HCT116 (cell line): Measurements from ENCODE around the gene CETP. TPM values are rescaled to one million over a fixed set of nuclear protein-coding genes. Genes with fewer than 3 reads are reported as not detected.

Experiments used
- ATAC-seq: fragments of 200-7000 bp; cut with Tn5 transposase; 2 replicates; pipeline ENCODE4 v1.9.1; 2020; ENCODE audit warnings: mild to moderate bottlenecking, moderate library complexity
- BruUV-seq: library from RNA; stranded (reverse); fragments of 400-500 nt; replicated peaks from 2 replicates; lab custom pipeline; 2021; lab: Mats Ljungman, UMichigan
- CTCF ChIA-PET: fragments of 300-600 bp; sonication (Branson Sonifier 250); formaldehyde crosslinking; loops from one replicate; lab custom pipeline; 2021; ENCODE audit warnings: antibody characterized with exemption; lab: Charles Lee
- POLR2A ChIA-PET: fragments of 300-600, 350-600 bp; sonication (Branson Sonifier 250); formaldehyde crosslinking; loops from one replicate; lab custom pipeline; 2021; ENCODE audit warnings: antibody characterized with exemption; lab: Charles Lee
- RAD21 ChIA-PET, 2 experiments: fragments of 300-600 bp; sonication (Branson Sonifier 250); formaldehyde crosslinking; loops; one replicate each; lab custom pipeline; 2023; ENCODE audit warnings: low total read pairs in 2 of 2; ENCODE audit not compliant: uncharacterized antibody in 2 of 2, unreplicated experiment in 2 of 2, low non-redundant PET in 1 of 2; lab: Charles Lee
- DNase-seq: peaks from one replicate; pipeline ENCODE4 v3.0.0-alpha.2; 2010; ENCODE audit warnings: low read depth, low spot score
- H2AFZ ChIP-seq: fragments of 200-600 bp; shearing (Covaris generic), sonication (generic); 2 replicates; pipeline ENCODE4 v1.6.1; 2017; ENCODE audit warnings: low read depth, mixed run types, mixed read lengths, antibody characterized with exemption, low read length; ENCODE audit not compliant: poor library complexity, severe bottlenecking
- H3K27ac ChIP-seq: 2 replicates; pipeline ENCODE4 v1.5.1; 2012; ENCODE audit warnings: low read depth, low read length
- H3K27me3 ChIP-seq: fragments of 200-600 bp; sonication (generic); 2 replicates; pipeline ENCODE4 v1.6.1; 2016; ENCODE audit warnings: mixed run types, low read length, mixed read lengths; ENCODE audit not compliant: insufficient read depth
- H3K36me3 ChIP-seq, 2 experiments: fragments of 200-500 bp in 1 of 2; fragments of 200-600 bp in 1 of 2; sonication (Bioruptor generic) in 1 of 2; sonication (generic) in 1 of 2; 2 replicates each; pipeline versions ENCODE4 v1.5.1 to v1.6.1; 2014 to 2016; ENCODE audit warnings: low read length in 2 of 2, inconsistent platforms in 1 of 2, mixed read lengths in 1 of 2, mixed run types in 1 of 2; ENCODE audit not compliant: insufficient read depth in 2 of 2, control insufficient read depth in 1 of 2
- H3K4me1 ChIP-seq, 2 experiments: fragments of 200-600 bp in 1 of 2; sonication (generic) in 1 of 2; 2 replicates each; pipeline versions ENCODE4 v1.5.1 to v1.6.1; 2012 to 2017; ENCODE audit warnings: low read length in 2 of 2, inconsistent platforms in 1 of 2, mild to moderate bottlenecking in 1 of 2, mixed read lengths in 1 of 2, mixed run types in 1 of 2, moderate library complexity in 1 of 2; ENCODE audit not compliant: insufficient read depth in 2 of 2, control insufficient read depth in 1 of 2
- H3K4me2 ChIP-seq: fragments of 200-600 bp; sonication (generic); 2 replicates; pipeline ENCODE4 v1.6.1; 2017; ENCODE audit warnings: mixed run types, low read length, mixed read lengths
- H3K4me3 ChIP-seq, 2 experiments: fragments of 200-600 bp in 1 of 2; sonication (generic) in 1 of 2; replicated peaks in 1 of 2; 2 replicates each; pipeline ENCODE4 v1.5.1; 2011 to 2016; ENCODE audit warnings: low read length in 2 of 2, control low read depth in 1 of 2, low read depth in 1 of 2, mild to moderate bottlenecking in 1 of 2, mixed read lengths in 1 of 2, mixed run types in 1 of 2
- H3K79me2 ChIP-seq: fragments of 200-600 bp; sonication (generic); 2 replicates; pipeline ENCODE4 v1.6.1; 2017; ENCODE audit warnings: mild to moderate bottlenecking, mixed run types, low read length, moderate library complexity, mixed read lengths; ENCODE audit not compliant: insufficient read depth
- H3K9ac ChIP-seq: fragments of 200-600 bp; sonication (generic); 2 replicates; pipeline ENCODE4 v1.6.1; 2016; ENCODE audit warnings: low read length, mixed read lengths
- H3K9me2 ChIP-seq: fragments of 200-600 bp; sonication (generic), shearing (Covaris generic); 2 replicates; pipeline ENCODE4 v1.6.1; 2017; ENCODE audit warnings: mixed run types, mild to moderate bottlenecking, moderate library complexity; ENCODE audit not compliant: insufficient read depth
- H3K9me3 ChIP-seq, 2 experiments: fragments of 200-500 bp in 1 of 2; fragments of 200-600 bp in 1 of 2; sonication (Bioruptor generic) in 1 of 2; sonication (generic) in 1 of 2; 2 replicates each; pipeline ENCODE4 v1.6.1; 2014 to 2017; ENCODE audit warnings: low read length in 2 of 2, mixed read lengths in 2 of 2, inconsistent platforms in 1 of 2, low read depth in 1 of 2, mild to moderate bottlenecking in 1 of 2, mixed run types in 1 of 2, moderate library complexity in 1 of 2; ENCODE audit not compliant: control insufficient read depth in 1 of 2, insufficient read depth in 1 of 2
- H4K20me1 ChIP-seq: fragments of 200-600 bp; sonication (generic), shearing (Covaris generic); 2 replicates; pipeline ENCODE4 v1.6.1; 2017; ENCODE audit warnings: mixed run types, mild to moderate bottlenecking, moderate library complexity; ENCODE audit not compliant: insufficient read depth
- MAX ChIP-seq: IDR thresholded peaks from 2 replicates; pipeline ENCODE4 v1.6.1; 2012
- POLR2A ChIP-seq: IDR thresholded peaks from 2 replicates; pipeline ENCODE4 v1.7.0; 2011; ENCODE audit warnings: borderline replicate concordance; ENCODE audit not compliant: insufficient read depth, insufficient read length; ENCODE audit errors: extremely low read depth
- RAD21 ChIP-seq: IDR thresholded peaks from 2 replicates; pipeline ENCODE4 v1.6.1; 2012; ENCODE audit warnings: low read depth, mild to moderate bottlenecking
- SRF ChIP-seq: IDR thresholded peaks from 2 replicates; pipeline ENCODE4 v1.6.1; 2012; ENCODE audit warnings: low read depth
- TCF7L2 ChIP-seq: IDR thresholded peaks from 2 replicates; pipeline ENCODE4 v1.7.0; 2011; ENCODE audit warnings: borderline replicate concordance, inconsistent platforms; ENCODE audit not compliant: insufficient read depth, insufficient read length; ENCODE audit errors: extremely low read depth
- YY1 ChIP-seq: IDR thresholded peaks from 2 replicates; pipeline ENCODE4 v1.6.1; 2011; ENCODE audit warnings: low read length, low read depth, moderate library complexity, mild to moderate bottlenecking; ENCODE audit not compliant: insufficient replicate concordance; ENCODE audit errors: extremely low read depth
- ZFX ChIP-seq: fragments of 450-650 bp; IDR thresholded peaks from 2 replicates; pipeline ENCODE4 v1.6.1; 2017
- ZNF274 ChIP-seq: fragments of 200-500 bp; sonication (Bioruptor generic); IDR thresholded peaks from 2 replicates; pipeline ENCODE4 v1.6.1; 2014; ENCODE audit warnings: mild to moderate bottlenecking, low read depth, low read length, inconsistent platforms
- intact Hi-C: fragments of 100-400 bp; cut with micrococcal nuclease; formaldehyde crosslinking; loops from 2 replicates; pipeline ENCODE4 v1.10.0; 2022
- total RNA-seq: library from RNA; stranded (reverse); gene quantifications from one replicate; pipeline ENCODE4 v1.2.1, GENCODE V29; 2021; ENCODE audit not compliant: unreplicated experiment
- TF ChIP-seq, protein P1 (sequence below): IDR thresholded peaks from 2 replicates; pipeline ENCODE4 v1.6.1; 2012; ENCODE audit warnings: low read depth

CETP gene
- total RNA-seq, 1 experiment from 2014 or later, result not detected

DNA sequence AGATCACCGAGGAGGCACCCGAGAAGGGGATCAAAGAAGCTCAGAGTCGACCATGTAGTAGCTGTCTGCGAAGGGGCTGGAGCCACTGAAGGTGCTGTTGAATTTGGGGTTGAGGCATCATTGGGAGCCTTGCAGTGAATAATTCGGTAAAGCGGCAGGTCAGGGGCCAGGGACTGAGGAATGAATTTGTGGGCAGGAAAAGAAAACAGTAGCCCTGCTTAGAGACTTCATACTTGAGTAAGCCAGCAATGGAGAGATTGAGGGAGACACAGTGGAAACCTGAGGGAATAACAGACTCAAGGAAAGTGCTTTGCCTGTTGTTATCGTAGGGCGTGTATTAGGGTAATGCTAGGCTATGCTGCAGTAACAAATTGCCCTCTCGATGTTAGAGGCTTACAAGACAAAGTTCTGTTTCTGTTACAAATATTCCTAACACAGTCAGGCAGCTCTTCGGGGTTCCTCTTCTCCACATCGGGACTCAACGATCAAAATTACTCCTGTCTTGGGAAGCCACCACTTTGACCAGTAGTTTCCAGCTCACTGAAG lies 43.2 kb upstream of the CETP start:
- no TSS peak for BruUV-seq
- Histone ChIP-seq H3K9me2 (no peaks in the 10 kb centered on the region), H4K20me1 (no peaks in the 10 kb centered on the region), H3K9me3 (no peaks in the 10 kb centered on the region), H3K4me1 (no peaks in the 10 kb centered on the region), H3K9ac (no peak overlapping the region), H3K4me2 (no peak overlapping the region), H3K27ac (no peak overlapping the region), H2AFZ (no peak overlapping the region), H3K36me3 (no peaks in the 10 kb centered on the region), H3K4me3 (no peak overlapping the region), H3K27me3 (0 out of 2 replicates have a peak, but pooled peaks cover 7% of the 10 kb centered on the region), H3K79me2 (no peaks in the 10 kb centered on the region)
- ChIA-PET RAD21 (no interaction called here), CTCF (no interaction called here), POLR2A (interaction anchor here (1.0 to 2.6 kb wide), 2 partner anchors 13 kb away, joined by 4 to 14 read pairs; partner anchors contain the start of gene HERPUD1)
- ATAC-seq, result no peak
- intact Hi-C loops, result no loop called here
- TF ChIP-seq ZFX, result no peak
- no peak for TF ChIP-seq SRF
- no peak for TF ChIP-seq ZNF274
- no peak for TF ChIP-seq TCF7L2
- no peak for TF ChIP-seq POLR2A
- no peak for TF ChIP-seq MAX
- no peak for TF ChIP-seq RAD21
- TF ChIP-seq YY1, result no peak
- TF ChIP-seq, protein P1, sequence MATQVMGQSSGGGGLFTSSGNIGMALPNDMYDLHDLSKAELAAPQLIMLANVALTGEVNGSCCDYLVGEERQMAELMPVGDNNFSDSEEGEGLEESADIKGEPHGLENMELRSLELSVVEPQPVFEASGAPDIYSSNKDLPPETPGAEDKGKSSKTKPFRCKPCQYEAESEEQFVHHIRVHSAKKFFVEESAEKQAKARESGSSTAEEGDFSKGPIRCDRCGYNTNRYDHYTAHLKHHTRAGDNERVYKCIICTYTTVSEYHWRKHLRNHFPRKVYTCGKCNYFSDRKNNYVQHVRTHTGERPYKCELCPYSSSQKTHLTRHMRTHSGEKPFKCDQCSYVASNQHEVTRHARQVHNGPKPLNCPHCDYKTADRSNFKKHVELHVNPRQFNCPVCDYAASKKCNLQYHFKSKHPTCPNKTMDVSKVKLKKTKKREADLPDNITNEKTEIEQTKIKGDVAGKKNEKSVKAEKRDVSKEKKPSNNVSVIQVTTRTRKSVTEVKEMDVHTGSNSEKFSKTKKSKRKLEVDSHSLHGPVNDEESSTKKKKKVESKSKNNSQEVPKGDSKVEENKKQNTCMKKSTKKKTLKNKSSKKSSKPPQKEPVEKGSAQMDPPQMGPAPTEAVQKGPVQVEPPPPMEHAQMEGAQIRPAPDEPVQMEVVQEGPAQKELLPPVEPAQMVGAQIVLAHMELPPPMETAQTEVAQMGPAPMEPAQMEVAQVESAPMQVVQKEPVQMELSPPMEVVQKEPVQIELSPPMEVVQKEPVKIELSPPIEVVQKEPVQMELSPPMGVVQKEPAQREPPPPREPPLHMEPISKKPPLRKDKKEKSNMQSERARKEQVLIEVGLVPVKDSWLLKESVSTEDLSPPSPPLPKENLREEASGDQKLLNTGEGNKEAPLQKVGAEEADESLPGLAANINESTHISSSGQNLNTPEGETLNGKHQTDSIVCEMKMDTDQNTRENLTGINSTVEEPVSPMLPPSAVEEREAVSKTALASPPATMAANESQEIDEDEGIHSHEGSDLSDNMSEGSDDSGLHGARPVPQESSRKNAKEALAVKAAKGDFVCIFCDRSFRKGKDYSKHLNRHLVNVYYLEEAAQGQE, result no peak
- DNase-seq, result no peak
